HK-2 (cell line): ENCODE measurements around the gene SLC47A1.

Experiments
- DNase-seq: peaks from one replicate; pipeline ENCODE4 v3.0.0-alpha.2; 2018; ENCODE audit not compliant: unreplicated experiment

SLC47A1 gene

GRCh38 chr17:19610311-19610710, 76.7 kb downstream of the SLC47A1 start:
- no peak for DNase-seq

DNA sequence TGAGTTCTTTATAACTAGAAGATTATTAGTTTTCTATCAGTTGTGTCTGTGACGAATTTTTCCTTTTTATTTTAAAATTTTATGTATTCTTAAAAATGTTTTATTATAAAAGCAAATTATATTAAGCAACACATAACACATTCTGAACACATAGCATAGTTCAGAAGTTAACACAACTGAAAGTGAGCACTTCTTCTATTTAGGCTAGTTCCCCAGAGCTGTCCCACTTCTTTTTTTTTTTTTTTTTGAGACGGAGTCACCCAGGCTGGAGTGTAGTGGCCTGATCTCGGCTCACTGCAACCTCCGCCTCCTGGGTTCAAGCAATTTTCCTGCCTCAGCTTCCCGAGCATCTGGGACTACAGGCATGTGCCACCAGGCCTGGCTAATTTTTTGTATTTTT, 77.2 kb downstream of the SLC47A1 start:
- no peak for DNase-seq

DNA sequence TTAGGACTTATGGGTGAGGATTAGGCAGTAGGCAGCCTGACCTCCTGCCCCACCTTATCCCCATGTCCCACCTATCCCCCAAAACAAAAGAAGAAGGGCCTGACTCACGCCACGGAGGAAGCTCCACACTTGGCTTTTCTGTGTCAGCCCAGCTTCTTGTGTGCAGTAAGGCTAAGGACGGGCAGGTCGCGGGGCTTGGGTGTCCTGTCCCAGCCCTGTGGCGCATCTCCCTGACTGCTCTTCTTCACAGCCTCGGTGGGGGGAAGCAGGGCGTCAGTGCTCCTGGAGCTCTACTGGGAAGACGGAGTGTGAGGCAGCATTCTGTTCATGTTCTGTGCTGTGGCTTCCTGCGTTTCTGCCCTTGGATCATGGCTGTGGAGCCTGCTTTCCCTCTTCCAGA, 80.3 kb downstream of the SLC47A1 start:
- DNase-seq: no peak

DNA sequence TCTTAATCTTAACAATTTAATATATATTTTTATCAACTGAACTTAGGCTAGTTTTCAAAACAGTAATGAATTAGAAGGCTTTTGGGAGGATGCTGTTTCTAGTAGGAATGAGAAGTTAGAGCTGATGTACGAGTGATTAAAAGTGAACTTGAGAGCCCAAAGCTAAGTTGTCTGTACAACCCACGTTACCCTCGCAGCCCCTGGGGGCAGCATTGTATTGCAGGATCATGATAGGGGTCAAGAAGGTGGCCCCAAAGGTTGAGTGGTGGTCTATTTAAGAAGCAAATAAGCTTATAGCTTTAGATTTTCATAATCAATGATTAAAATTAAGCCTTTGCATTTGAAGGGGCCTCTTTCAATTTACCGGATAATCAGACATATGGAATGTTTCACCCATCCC, 81.2 kb downstream of the SLC47A1 start:
- no peak for DNase-seq

- no peak for DNase-seq
Observed at GRCh38 chr17:19618015-19618414, 84.4 kb downstream of the SLC47A1 start.

DNA sequence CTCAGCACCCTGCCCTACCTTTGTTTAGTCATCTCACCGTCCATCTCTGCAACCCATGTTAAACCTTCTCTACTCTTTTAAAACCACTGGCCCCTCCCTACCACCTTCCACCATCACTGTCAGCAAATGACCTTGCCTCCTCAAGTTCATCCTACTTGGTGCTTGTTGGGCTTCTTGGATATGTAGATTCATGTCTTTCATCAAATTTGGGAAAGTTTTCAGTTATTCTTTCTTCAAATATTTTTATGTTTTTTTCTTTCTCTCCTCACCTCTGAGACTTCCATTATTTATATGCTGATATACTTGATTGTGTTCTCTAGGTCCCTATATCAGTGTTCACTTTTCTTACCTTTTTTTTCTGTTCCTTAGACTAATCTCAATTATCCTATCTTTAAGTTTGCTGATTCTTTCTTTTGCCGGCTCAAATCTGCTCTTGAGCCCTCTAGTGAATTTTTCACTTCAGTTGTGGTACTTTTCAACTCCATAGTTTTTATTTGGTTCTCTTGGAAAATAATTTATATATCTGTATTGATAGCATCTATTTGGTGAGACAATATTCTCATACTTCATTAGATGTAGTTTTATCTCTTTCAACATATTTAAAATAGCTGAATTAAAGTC, 86.2 kb downstream of the SLC47A1 start:
- DNase-seq: no peak

DNA sequence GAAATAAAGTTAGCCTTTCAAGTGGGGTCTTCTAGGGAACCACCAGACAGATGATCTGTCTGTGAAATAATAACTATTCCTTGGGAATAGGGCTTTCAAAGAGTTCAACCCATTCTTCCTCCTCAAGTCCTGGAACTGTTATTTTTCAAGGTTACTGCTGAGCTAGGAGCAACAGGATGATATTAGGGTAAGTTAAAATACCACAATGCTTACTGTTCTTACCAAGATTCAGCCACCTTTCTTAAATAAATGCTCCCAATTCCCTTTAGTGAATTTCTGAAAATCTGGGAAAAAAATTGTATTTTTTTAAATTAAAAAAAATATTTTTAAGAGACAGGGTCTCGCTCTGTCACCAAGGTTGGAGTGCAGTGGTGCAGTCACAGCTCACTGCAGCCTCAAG, 88.0 kb downstream of the SLC47A1 start:
- DNase-seq: no peak

DNA sequence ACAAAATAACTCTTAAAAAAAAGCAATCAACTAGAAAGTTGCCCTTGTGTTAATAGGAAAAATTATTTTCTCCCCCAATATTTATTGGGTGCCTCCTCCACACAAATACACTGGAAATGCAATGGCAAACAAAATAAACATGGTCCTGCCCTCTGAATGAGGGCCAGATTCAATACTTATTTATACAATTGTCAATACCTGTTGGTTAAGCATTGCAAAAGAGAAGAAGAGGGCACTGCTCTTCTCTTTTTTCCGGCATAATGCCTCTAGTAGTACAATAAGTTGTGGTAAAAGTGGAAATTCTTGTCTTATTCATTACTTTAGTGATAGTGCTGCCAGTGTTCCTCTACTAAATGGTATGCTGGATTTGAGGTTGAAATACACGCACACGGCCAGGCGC, 92.4 kb downstream of the SLC47A1 start:
- DNase-seq: no peak
